GM23248 (cell line): ENCODE measurements around the gene ROCK2. TPM values are rescaled to one million over a fixed set of nuclear protein-coding genes. Genes with fewer than 3 reads are reported as not detected.

Experiments used
- DNase-seq: peaks from one replicate; pipeline ENCODE4 v3.0.0-alpha.2; 2015
- H2AFZ ChIP-seq: fragments of 200-600 bp; sonication (generic); 2 replicates; pipeline ENCODE4 v1.6.1; 2016; ENCODE audit warnings: antibody characterized with exemption
- H3F3A ChIP-seq: fragments of 200-600 bp; sonication (generic); 2 replicates; pipeline ENCODE4 v1.6.1; 2016; ENCODE audit warnings: mild to moderate bottlenecking, antibody characterized with exemption, mixed run types; ENCODE audit not compliant: insufficient read depth
- H3K27ac ChIP-seq: fragments of 200-600 bp; sonication (generic); 2 replicates; pipeline ENCODE4 v1.5.1; 2016; ENCODE audit warnings: mild to moderate bottlenecking
- H3K27me3 ChIP-seq: fragments of 200-600 bp; sonication (generic); replicated peaks from 2 replicates; pipeline ENCODE4 v1.6.1; 2016; ENCODE audit warnings: mild to moderate bottlenecking; ENCODE audit not compliant: insufficient read depth
- H3K36me3 ChIP-seq: fragments of 200-600 bp; sonication (generic); 2 replicates; pipeline ENCODE4 v1.6.1; 2016; ENCODE audit warnings: low read depth, mild to moderate bottlenecking
- H3K4me1 ChIP-seq: fragments of 200-600 bp; sonication (generic); 2 replicates; pipeline ENCODE4 v1.6.1; 2016; ENCODE audit warnings: mild to moderate bottlenecking; ENCODE audit not compliant: insufficient read depth
- H3K4me2 ChIP-seq: fragments of 200-600 bp; sonication (generic); one replicate; pipeline ENCODE4 v1.6.1; 2016; ENCODE audit warnings: mild to moderate bottlenecking; ENCODE audit not compliant: unreplicated experiment
- H3K4me3 ChIP-seq: fragments of 200-600 bp; sonication (generic); 2 replicates; pipeline ENCODE4 v1.5.1; 2016; ENCODE audit warnings: mild to moderate bottlenecking
- H3K79me2 ChIP-seq: fragments of 200-600 bp; sonication (generic); 2 replicates; pipeline ENCODE4 v1.6.1; 2016; ENCODE audit warnings: mild to moderate bottlenecking; ENCODE audit not compliant: insufficient read depth
- H3K9ac ChIP-seq: fragments of 200-600 bp; sonication (generic); 2 replicates; pipeline ENCODE4 v1.6.1; 2016; ENCODE audit warnings: mild to moderate bottlenecking
- H3K9me2 ChIP-seq: fragments of 200-600 bp; sonication (generic); 2 replicates; pipeline ENCODE4 v1.6.1; 2016; ENCODE audit warnings: mixed run types, mild to moderate bottlenecking, moderate library complexity; ENCODE audit not compliant: insufficient read depth
- H3K9me3 ChIP-seq: fragments of 200-600 bp; sonication (generic); one replicate; pipeline ENCODE4 v1.6.1; 2017; ENCODE audit warnings: low read depth
- H4K20me1 ChIP-seq: fragments of 200-600 bp; sonication (generic); 2 replicates; pipeline ENCODE4 v1.6.0; 2016; ENCODE audit not compliant: insufficient read depth
- EZH2 ChIP-seq: fragments of 200-600 bp; sonication (generic); IDR thresholded peaks from 2 replicates; pipeline ENCODE4 v1.6.1; 2018; ENCODE audit warnings: antibody characterized with exemption, mild to moderate bottlenecking; ENCODE audit not compliant: insufficient read depth, poor library complexity, severe bottlenecking
- EZH2phosphoT487 ChIP-seq: fragments of 200-600 bp; sonication (generic); IDR thresholded peaks from 2 replicates; pipeline ENCODE4 v1.6.1; 2018; ENCODE audit warnings: antibody characterized with exemption, moderate library complexity, mild to moderate bottlenecking, low read depth; ENCODE audit not compliant: insufficient read depth
- WGBS, 2 experiments: methylation state at CpG; one replicate each; pipeline ENCODE4 v1.1.6; 2015 to 2017; ENCODE audit warnings: low lambda C conversion rate in 2 of 2, low coverage in 1 of 2; ENCODE audit errors: missing lambda C conversion rate in 2 of 2; 5-methylcytosine and 5-hydroxymethylcytosine counted together
- in situ Hi-C: fragments of 300-500 bp; cut with MboI; formaldehyde crosslinking; loops from 2 replicates; pipeline ENCODE4 v1.15.0; 2020
- polyA plus RNA-seq: library from polyadenylated mRNA; unstranded; fragments of >200 nt; fragmentation: Nextera tagmentation; extraction: Ambion mirVana; gene quantifications from 2 replicates; pipeline ENCODE4 v1.2.1, GENCODE V29; 2016
- total RNA-seq: library from RNA; depleted of rRNA; stranded (reverse); fragments of >200 nt; shearing (Covaris generic); gene quantifications from 2 replicates; pipeline ENCODE4 v1.2.3, GENCODE V29; 2014

Gene ROCK2
- total and polyA plus RNA-seq, 2 experiments from 2014 or later = 19.9 to 38.3 TPM

DNA sequence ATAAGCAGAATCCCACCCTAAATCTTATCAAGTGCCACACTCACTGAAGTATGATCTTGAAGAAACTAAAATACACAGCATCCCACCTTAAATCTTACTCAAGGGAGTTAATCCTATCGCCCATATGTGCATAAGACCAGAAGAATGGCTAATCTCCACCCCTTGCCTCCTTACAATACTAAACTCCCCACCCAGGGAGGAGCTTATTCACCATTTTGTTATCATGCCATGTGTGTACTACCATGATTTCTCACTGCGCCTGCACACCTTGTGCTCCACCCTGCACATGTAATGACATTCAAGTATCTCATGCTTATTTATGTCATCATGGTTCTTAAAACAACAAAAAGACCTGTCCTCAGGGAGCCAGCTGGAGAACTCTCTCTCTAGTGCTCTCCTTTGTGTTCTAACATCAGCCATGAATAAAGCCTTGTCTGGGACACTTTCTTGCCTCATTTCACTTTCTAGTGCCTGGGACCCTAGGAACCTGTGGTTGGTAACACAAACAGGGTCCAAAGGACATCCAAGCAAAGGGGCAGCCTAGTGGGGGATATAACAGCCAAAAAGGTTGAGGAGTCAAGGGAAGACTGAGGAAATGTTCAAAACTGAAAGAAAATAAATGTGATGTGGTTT, 101.8 kb downstream of the ROCK2 start:
- H3F3A ChIP-seq = peaks cover 4% of the 10 kb centered on the region; the same call in 1 of the 2 replicates
- no peak overlapping the region for H3K4me3 ChIP-seq
- DNase-seq = no peak
- no peak overlapping the region for H3K9ac ChIP-seq
- peaks cover 93% of the 10 kb centered on the region for H3K79me2 ChIP-seq
- TF ChIP-seq EZH2phosphoT487 = no peak
- no peak for TF ChIP-seq EZH2
- H3K27ac ChIP-seq = no peak overlapping the region
- no peak overlapping the region for H2AFZ ChIP-seq
- in situ Hi-C loops = no loop called here
- no peak overlapping the region for H3K4me2 ChIP-seq
- no peaks in the 10 kb centered on the region for H3K9me3 ChIP-seq
- H3K9me2 ChIP-seq = no peaks in the 10 kb centered on the region
- no peaks in the 10 kb centered on the region for H4K20me1 ChIP-seq
- WGBS, 2 experiments = 95 to 96% methylated on average over 2 of the region's 2 CpGs
- no peaks in the 10 kb centered on the region for H3K4me1 ChIP-seq
- no peaks in the 10 kb centered on the region for H3K27me3 ChIP-seq
- peaks cover 15% of the 10 kb centered on the region; the same call in 1 of the 2 replicates for H3K36me3 ChIP-seq

GRCh38 chr2:11241412-11242203, 102.8 kb downstream of the ROCK2 start:
- peaks cover 4% of the 10 kb centered on the region; the same call in 1 of the 2 replicates for H3F3A ChIP-seq
- H3K9ac ChIP-seq = no peak overlapping the region
- H3K79me2 ChIP-seq = peaks cover 94% of the 10 kb centered on the region
- 0 out of 2 replicates have a peak, but pooled peaks cover 5% of the 10 kb centered on the region for H3K36me3 ChIP-seq
- H3K4me1 ChIP-seq = no peaks in the 10 kb centered on the region
- no peaks in the 10 kb centered on the region for H3K9me2 ChIP-seq
- DNase-seq = no peak
- H4K20me1 ChIP-seq = no peaks in the 10 kb centered on the region
- no peaks in the 10 kb centered on the region for H3K27me3 ChIP-seq
- TF ChIP-seq EZH2 = no peak
- no peak for TF ChIP-seq EZH2phosphoT487
- in situ Hi-C loops = no loop called here
- no peak overlapping the region for H3K4me2 ChIP-seq
- no peaks in the 10 kb centered on the region for H3K9me3 ChIP-seq
- WGBS, 2 experiments = 97 to 99% methylated on average over 3 of the region's 3 CpGs
- no peak overlapping the region for H3K4me3 ChIP-seq
- no peak overlapping the region for H3K27ac ChIP-seq
- H2AFZ ChIP-seq = no peak overlapping the region

DNA sequence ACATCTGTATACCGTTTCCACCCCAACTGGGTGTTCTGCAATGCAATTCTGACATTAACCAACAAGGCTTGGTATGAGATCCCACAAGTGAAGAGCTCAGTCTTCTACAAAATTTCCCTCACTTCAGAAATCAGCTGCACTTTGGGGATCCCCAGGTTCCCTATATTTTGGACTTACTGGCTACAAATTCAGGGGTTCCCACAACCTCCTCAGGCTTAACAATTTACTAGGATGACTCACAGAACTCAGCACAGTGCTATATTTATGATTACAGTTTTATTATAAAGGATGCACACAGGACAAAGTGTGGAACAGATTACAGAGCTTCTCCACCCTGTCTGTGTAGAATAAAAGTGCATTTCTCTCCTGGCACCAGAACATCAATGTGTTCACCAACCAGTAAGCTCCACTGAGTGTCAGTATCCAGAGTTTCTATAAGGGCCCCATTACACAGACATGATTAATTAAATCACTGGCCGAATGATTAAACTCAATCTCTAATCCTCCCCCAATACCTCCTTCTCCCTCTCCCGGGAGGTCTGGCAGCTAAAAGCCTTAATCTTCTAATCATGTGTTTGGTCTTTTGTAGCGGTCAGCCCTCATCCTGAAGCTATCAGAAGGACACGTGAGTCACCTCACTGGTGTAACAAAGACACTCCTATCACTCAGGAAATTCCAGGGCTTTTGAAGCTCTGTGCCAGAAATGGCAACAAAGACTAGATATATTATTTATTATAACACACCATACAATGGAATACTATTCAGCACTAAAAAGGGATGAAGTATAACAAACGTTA, 104.6 kb downstream of the ROCK2 start:
- TF ChIP-seq EZH2 (no peak), EZH2phosphoT487 (no peak)

GRCh38 chr2:11239147-11239546, 105.3 kb downstream of the ROCK2 start:
- no peaks in the 10 kb centered on the region for H3K9me2 ChIP-seq
- in situ Hi-C loops = loop anchor here (10.0 kb wide), 1 partner anchor 196 kb away; no protein-coding TSS in a partner anchor
- no peaks in the 10 kb centered on the region for H3K4me1 ChIP-seq
- no peak overlapping the region for H3K9ac ChIP-seq
- peaks cover 97% of the 10 kb centered on the region for H3K79me2 ChIP-seq
- no peak overlapping the region for H2AFZ ChIP-seq
- WGBS, 2 experiments = 98 to 100% methylated on average over 2 of the region's 2 CpGs
- peaks cover 12% of the 10 kb centered on the region for H3K36me3 ChIP-seq
- peaks cover 4% of the 10 kb centered on the region; the same call in 1 of the 2 replicates for H3F3A ChIP-seq
- TF ChIP-seq EZH2phosphoT487 (no peak), EZH2 (no peak)
- no peak overlapping the region for H3K4me2 ChIP-seq
- H3K27ac ChIP-seq = no peak overlapping the region
- DNase-seq = no peak
- H3K9me3 ChIP-seq = no peaks in the 10 kb centered on the region
- no peak overlapping the region for H3K4me3 ChIP-seq
- no peaks in the 10 kb centered on the region for H4K20me1 ChIP-seq
- H3K27me3 ChIP-seq = no peaks in the 10 kb centered on the region

More for the DNA sequence above, 104.6 kb downstream of the ROCK2 start:
- no peaks in the 10 kb centered on the region for H3K4me1 ChIP-seq
- H3F3A ChIP-seq = peaks cover 4% of the 10 kb centered on the region; the same call in 1 of the 2 replicates
- in situ Hi-C loops = loop anchor here (10.0 kb wide), 1 partner anchor 195 kb away; no protein-coding TSS in a partner anchor
- no peaks in the 10 kb centered on the region for H3K9me2 ChIP-seq
- no peak overlapping the region for H3K4me3 ChIP-seq
- H3K9ac ChIP-seq = no peak overlapping the region
- no peak overlapping the region for H3K4me2 ChIP-seq
- no peaks in the 10 kb centered on the region for H3K9me3 ChIP-seq
- 74 to 82% methylated on average over 6 of the region's 6 CpGs for WGBS, 2 experiments
- H2AFZ ChIP-seq = no peak overlapping the region
- peaks cover 12% of the 10 kb centered on the region for H3K36me3 ChIP-seq
- DNase-seq = peak; percentile 13
- peaks cover 97% of the 10 kb centered on the region for H3K79me2 ChIP-seq
- no peaks in the 10 kb centered on the region for H4K20me1 ChIP-seq
- no peaks in the 10 kb centered on the region for H3K27me3 ChIP-seq
- H3K27ac ChIP-seq = no peak overlapping the region
